ENCODE data around the gene FIBP.

FIBP gene

GRCh38 chr11:65864706-65865471, 23.4 kb downstream of the FIBP start:
- Histone ChIP-seq H3K36me3 (ENCODE audit: control insufficient read depth, insufficient read depth, low read length) (peaks cover 28% of the 10 kb centered on the region), H3K27me3 (ENCODE audit: control insufficient read depth, insufficient read depth, low read length, poor library complexity, severe bottlenecking) (no peaks in the 10 kb centered on the region), H3K4me3 (ENCODE audit: insufficient read depth, low read depth, low read length) (no peak overlapping the region), H3K9me3 (ENCODE audit: control insufficient read depth, low read length) (no peaks in the 10 kb centered on the region), H3K4me1 (ENCODE audit: control insufficient read depth, insufficient read depth, low read length) (peaks cover 10% of the 10 kb centered on the region), H3K27ac (ENCODE audit: insufficient read depth, low read depth, low read length, poor library complexity, severe bottlenecking) (no peak overlapping the region)
- 90 to 91% methylated on average over 18 of the region's 18 CpGs for WGBS, 2 experiments

DNA sequence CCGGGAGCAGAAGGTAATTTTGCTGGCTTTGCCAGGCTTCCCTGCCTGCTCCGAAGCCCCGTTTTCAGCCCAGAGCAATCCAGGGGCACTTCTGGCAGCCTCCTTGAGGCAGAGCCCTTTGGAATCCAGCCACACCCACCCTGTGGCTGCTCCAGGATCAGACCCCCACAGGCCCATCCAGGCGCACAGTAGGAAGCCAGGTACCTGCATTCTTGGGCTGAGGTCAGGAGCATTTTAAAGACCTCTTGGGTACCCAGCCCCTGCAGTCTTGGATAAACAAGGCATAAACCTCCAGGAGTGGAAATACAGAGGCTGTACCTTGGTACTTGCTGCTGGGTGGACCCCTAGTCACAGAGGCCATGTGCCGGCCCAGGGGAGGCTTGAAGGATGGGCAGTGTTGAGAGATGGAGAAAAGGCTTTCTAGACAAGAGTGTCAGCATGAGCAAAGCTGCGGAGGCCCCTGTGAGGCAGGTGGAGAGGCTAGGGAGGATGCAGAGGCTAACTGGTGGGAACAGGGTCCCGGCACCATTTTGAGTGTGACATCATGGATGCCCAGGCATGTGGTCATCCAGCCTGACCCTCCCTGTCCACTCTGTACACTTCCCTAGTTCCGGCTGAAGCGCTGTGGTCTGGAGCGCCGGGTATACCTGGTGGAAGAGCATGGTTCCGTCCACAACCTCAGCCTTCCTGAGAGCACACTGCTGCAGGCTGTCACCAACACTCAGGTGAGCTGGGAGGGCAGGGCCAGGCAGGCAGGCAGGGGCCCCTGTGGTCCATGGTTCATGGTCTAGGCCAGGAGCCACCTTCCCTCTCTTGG, 24.2 kb downstream of the FIBP start:
- H3K27me3 ChIP-seq (ENCODE audit: control insufficient read depth, insufficient read depth, low read length, poor library complexity, severe bottlenecking), result no peaks in the 10 kb centered on the region
- peaks cover 28% of the 10 kb centered on the region for H3K36me3 ChIP-seq (ENCODE audit: control insufficient read depth, insufficient read depth, low read length)
- no peaks in the 10 kb centered on the region for H3K9me3 ChIP-seq (ENCODE audit: control insufficient read depth, low read length)
- 89% methylated on average over 12 of the region's 12 CpGs for WGBS, 2 experiments
- H3K4me3 ChIP-seq (ENCODE audit: insufficient read depth, low read depth, low read length), result no peak overlapping the region
- no peak overlapping the region for H3K27ac ChIP-seq (ENCODE audit: insufficient read depth, low read depth, low read length, poor library complexity, severe bottlenecking)
- peaks cover 10% of the 10 kb centered on the region for H3K4me1 ChIP-seq (ENCODE audit: control insufficient read depth, insufficient read depth, low read length)

DNA sequence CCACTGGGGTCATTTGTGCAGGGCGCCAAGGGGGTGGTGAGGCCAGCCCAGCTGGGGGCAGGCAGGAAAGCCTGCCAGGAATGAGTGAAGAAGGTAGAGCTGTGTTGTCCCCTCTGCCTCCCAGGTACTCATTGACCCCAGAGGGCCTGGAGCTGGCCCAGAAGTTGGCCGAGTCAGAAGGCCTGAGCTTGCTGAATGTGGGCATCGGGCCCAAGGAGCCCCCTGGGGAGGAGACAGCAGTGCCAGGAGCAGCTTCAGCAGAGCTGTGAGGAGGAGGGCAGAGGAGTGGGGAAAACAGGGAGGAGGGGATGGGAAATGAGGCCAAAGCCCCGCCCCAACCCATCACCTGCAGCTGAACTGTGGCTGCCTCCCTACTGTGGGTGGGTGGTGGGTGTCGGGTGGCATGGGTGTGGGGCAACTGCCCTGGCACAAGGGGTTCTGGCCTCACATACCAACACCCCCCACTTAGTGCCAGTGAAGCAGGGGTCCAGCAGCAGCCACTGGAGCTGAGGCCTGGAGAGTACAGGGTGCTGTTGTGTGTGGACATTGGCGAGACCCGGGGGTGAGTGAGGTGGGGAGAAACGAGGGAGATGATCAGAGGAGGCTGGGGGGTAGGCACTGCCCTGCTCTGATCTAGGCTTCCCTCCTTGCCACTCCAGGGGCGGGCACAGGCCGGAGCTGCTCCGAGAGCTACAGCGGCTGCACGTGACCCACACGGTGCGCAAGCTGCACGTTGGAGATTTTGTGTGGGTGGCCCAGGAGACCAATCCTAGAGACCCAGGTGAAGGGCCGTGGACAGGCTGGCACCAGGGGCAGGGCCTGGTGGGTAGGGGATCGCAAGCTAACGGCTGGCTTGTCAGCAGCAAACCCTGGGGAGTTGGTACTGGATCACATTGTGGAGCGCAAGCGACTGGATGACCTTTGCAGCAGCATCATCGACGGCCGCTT, 25.1 kb downstream of the FIBP start:
- no peaks in the 10 kb centered on the region for H3K27me3 ChIP-seq (ENCODE audit: control insufficient read depth, insufficient read depth, low read length, poor library complexity, severe bottlenecking)
- peaks cover 10% of the 10 kb centered on the region for H3K4me1 ChIP-seq (ENCODE audit: control insufficient read depth, insufficient read depth, low read length)
- peaks cover 28% of the 10 kb centered on the region for H3K36me3 ChIP-seq (ENCODE audit: control insufficient read depth, insufficient read depth, low read length)
- no peak overlapping the region for H3K4me3 ChIP-seq (ENCODE audit: insufficient read depth, low read depth, low read length)
- H3K9me3 ChIP-seq (ENCODE audit: control insufficient read depth, low read length), result no peaks in the 10 kb centered on the region
- 94% methylated on average over 24 of the region's 24 CpGs for WGBS, 2 experiments
- no peak overlapping the region for H3K27ac ChIP-seq (ENCODE audit: insufficient read depth, low read depth, low read length, poor library complexity, severe bottlenecking)

DNA sequence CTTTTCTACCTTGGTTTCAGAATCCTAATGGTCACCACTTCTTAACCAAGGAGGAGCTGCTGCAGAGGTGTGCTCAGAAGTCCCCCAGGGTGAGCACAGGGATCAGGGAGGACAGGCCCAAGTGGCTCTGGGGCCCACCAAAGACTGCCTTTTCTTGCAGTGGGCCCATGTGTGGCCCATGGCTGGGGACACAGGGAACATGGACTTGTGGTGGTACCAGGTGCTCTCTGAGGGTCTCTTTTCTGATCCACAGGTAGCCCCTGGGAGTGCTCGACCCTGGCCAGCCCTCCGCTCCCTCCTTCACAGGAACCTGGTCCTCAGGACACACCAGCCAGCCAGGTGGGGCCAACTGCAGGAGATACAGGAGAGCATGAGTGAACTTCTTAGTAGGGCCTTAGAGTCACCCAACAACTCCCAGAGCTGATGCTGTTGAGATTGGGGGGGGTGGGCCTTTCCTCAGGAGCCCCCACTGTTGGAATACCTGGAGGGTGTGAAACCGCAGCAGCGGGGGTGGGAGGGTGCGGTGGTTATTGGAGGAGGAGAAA, 26.0 kb downstream of the FIBP start:
- H3K4me3 ChIP-seq (ENCODE audit: insufficient read depth, low read depth, low read length), result no peak overlapping the region
- H3K27ac ChIP-seq (ENCODE audit: insufficient read depth, low read depth, low read length, poor library complexity, severe bottlenecking), result no peak overlapping the region
- WGBS, 2 experiments, result 76 to 79% methylated on average over 5 of the region's 5 CpGs
- H3K4me1 ChIP-seq (ENCODE audit: control insufficient read depth, insufficient read depth, low read length), result peaks cover 10% of the 10 kb centered on the region
- peaks cover 28% of the 10 kb centered on the region for H3K36me3 ChIP-seq (ENCODE audit: control insufficient read depth, insufficient read depth, low read length)
- H3K9me3 ChIP-seq (ENCODE audit: control insufficient read depth, low read length), result no peaks in the 10 kb centered on the region
- H3K27me3 ChIP-seq (ENCODE audit: control insufficient read depth, insufficient read depth, low read length, poor library complexity, severe bottlenecking), result no peaks in the 10 kb centered on the region

GRCh38 chr11:65861533-65862183, 26.6 kb downstream of the FIBP start:
- no peak overlapping the region for H3K27ac ChIP-seq (ENCODE audit: insufficient read depth, low read depth, low read length, poor library complexity, severe bottlenecking)
- H3K9me3 ChIP-seq (ENCODE audit: control insufficient read depth, low read length), result no peaks in the 10 kb centered on the region
- H3K4me3 ChIP-seq (ENCODE audit: insufficient read depth, low read depth, low read length), result peak overlapping the region; percentile 94
- WGBS, 2 experiments, result 93 to 94% methylated on average over 13 of the region's 13 CpGs
- no peaks in the 10 kb centered on the region for H3K27me3 ChIP-seq (ENCODE audit: control insufficient read depth, insufficient read depth, low read length, poor library complexity, severe bottlenecking)
- peaks cover 27% of the 10 kb centered on the region for H3K36me3 ChIP-seq (ENCODE audit: control insufficient read depth, insufficient read depth, low read length)
- H3K4me1 ChIP-seq (ENCODE audit: control insufficient read depth, insufficient read depth, low read length), result peaks cover 10% of the 10 kb centered on the region

- 12% methylated on average over 14 of the region's 14 CpGs for WGBS, 2 experiments
- peaks cover 23% of the 10 kb centered on the region for H3K36me3 ChIP-seq (ENCODE audit: control insufficient read depth, insufficient read depth, low read length)
Observed at GRCh38 chr11:65861165-65861505, 27.1 kb downstream of the FIBP start.

GRCh38 chr11:65860278-65861164, 27.8 kb downstream of the FIBP start, which contains the start of gene MUS81:
TSS of gene MUS81 (plus strand) at chr11:65860433. CDS start at chr11:65860754, 321 bp downstream.
- H3K9me3 ChIP-seq (ENCODE audit: control insufficient read depth, low read length), result no peaks in the 10 kb centered on the region
- WGBS, 2 experiments, result 0% methylated on average over 78 of the region's 78 CpGs
- H3K4me1 ChIP-seq (ENCODE audit: control insufficient read depth, insufficient read depth, low read length), result peaks cover 10% of the 10 kb centered on the region
- H3K27ac ChIP-seq (ENCODE audit: insufficient read depth, low read depth, low read length, poor library complexity, severe bottlenecking), result peak within 1 kb of the TSS; percentile 94
- no peaks in the 10 kb centered on the region for H3K27me3 ChIP-seq (ENCODE audit: control insufficient read depth, insufficient read depth, low read length, poor library complexity, severe bottlenecking)
- peaks cover 24% of the 10 kb centered on the region for H3K36me3 ChIP-seq (ENCODE audit: control insufficient read depth, insufficient read depth, low read length)
- peak within 1 kb of the TSS; percentile 94 for H3K4me3 ChIP-seq (ENCODE audit: insufficient read depth, low read depth, low read length)

More at GRCh38 chr11:65861165-65861505, 27.1 kb downstream of the FIBP start:
- Histone ChIP-seq H3K9me3 (ENCODE audit: control insufficient read depth, low read length) (no peaks in the 10 kb centered on the region), H3K4me3 (ENCODE audit: insufficient read depth, low read depth, low read length) (peak overlapping the region; percentile 94), H3K27me3 (ENCODE audit: control insufficient read depth, insufficient read depth, low read length, poor library complexity, severe bottlenecking) (no peaks in the 10 kb centered on the region), H3K4me1 (ENCODE audit: control insufficient read depth, insufficient read depth, low read length) (peaks cover 10% of the 10 kb centered on the region), H3K27ac (ENCODE audit: insufficient read depth, low read depth, low read length, poor library complexity, severe bottlenecking) (peak overlapping the region; percentile 90)

- peaks cover 24% of the 10 kb centered on the region for H3K36me3 ChIP-seq (ENCODE audit: control insufficient read depth, insufficient read depth, low read length)
- no peaks in the 10 kb centered on the region for H3K27me3 ChIP-seq (ENCODE audit: control insufficient read depth, insufficient read depth, low read length, poor library complexity, severe bottlenecking)
- WGBS, 2 experiments, result 2 to 3% methylated on average over 16 of the region's 16 CpGs
- peaks cover 10% of the 10 kb centered on the region for H3K4me1 ChIP-seq (ENCODE audit: control insufficient read depth, insufficient read depth, low read length)
- H3K4me3 ChIP-seq (ENCODE audit: insufficient read depth, low read depth, low read length), result peak overlapping the region; percentile 94
- no peaks in the 10 kb centered on the region for H3K9me3 ChIP-seq (ENCODE audit: control insufficient read depth, low read length)
- peak overlapping the region; percentile 90 for H3K27ac ChIP-seq (ENCODE audit: insufficient read depth, low read depth, low read length, poor library complexity, severe bottlenecking)
Observed at GRCh38 chr11:65859812-65860277, 28.4 kb downstream of the FIBP start.
